ENCODE data around the gene STIM1. TPM values are rescaled to one million over a fixed set of nuclear protein-coding genes. Genes with fewer than 3 reads are reported as not detected.

STIM1 gene
- total RNA-seq, 1 donor from 2014 or later, result 16.5 TPM

GRCh38 chr11:3944198-3944597, 88.7 kb downstream of the STIM1 start:
- no peak overlapping the region for H3K4me3 ChIP-seq (ENCODE audit: low read depth, low read length)
- TF ChIP-seq CTCF (conservative IDR thresholded peaks at IDR 0.05; ENCODE audit: low read depth, low read length), result no peak
- no peak for DNase-seq (ENCODE audit: low read depth)

GRCh38 chr11:3946455-3947017, 91.1 kb downstream of the STIM1 start:
- TF ChIP-seq CTCF (conservative IDR thresholded peaks at IDR 0.05; ENCODE audit: low read depth, low read length), result no peak
- no peak overlapping the region for H3K4me3 ChIP-seq (ENCODE audit: low read depth, low read length)
- DNase-seq (ENCODE audit: low read depth), result no peak

DNA sequence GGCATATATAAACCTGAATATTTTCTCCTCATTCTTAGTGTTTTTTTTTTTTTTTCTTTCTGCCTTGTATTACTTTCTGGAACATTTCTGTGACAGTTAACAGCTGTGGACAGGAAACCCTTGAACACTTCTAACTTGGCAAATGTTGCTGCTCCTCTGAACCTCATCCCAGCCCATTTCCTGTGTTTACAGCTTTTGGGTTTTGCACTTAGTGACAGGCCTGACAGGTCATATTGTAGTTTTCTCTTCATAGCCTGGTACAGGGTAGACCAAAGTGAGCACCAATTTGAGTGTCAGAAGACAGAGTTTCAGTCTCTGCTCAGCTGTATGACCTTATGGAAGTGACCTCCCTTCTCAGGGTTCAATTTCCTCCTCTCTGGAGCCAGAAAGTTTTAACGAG, 91.6 kb downstream of the STIM1 start:
- no peak for DNase-seq (ENCODE audit: low read depth)
- no peak overlapping the region for H3K4me3 ChIP-seq (ENCODE audit: low read depth, low read length)
- TF ChIP-seq CTCF (conservative IDR thresholded peaks at IDR 0.05; ENCODE audit: low read depth, low read length), result no peak

GRCh38 chr11:3949125-3949524, 93.7 kb downstream of the STIM1 start:
- no peak overlapping the region for H3K4me3 ChIP-seq (ENCODE audit: low read depth, low read length)
- no peak for DNase-seq (ENCODE audit: low read depth)
- TF ChIP-seq CTCF (conservative IDR thresholded peaks at IDR 0.05; ENCODE audit: low read depth, low read length), result no peak

GRCh38 chr11:3950996-3951660, 95.7 kb downstream of the STIM1 start:
- TF ChIP-seq CTCF (conservative IDR thresholded peaks at IDR 0.05; ENCODE audit: low read depth, low read length), result no peak
- DNase-seq (ENCODE audit: low read depth), result no peak
- no peak overlapping the region for H3K4me3 ChIP-seq (ENCODE audit: low read depth, low read length)

GRCh38 chr11:3952715-3953114, 97.3 kb downstream of the STIM1 start:
- H3K4me3 ChIP-seq (ENCODE audit: low read depth, low read length), result no peak overlapping the region
- TF ChIP-seq CTCF (conservative IDR thresholded peaks at IDR 0.05; ENCODE audit: low read depth, low read length), result no peak

GRCh38 chr11:3953327-3953726, 97.9 kb downstream of the STIM1 start:
- no peak overlapping the region for H3K4me3 ChIP-seq (ENCODE audit: low read depth, low read length)
- no peak for DNase-seq (ENCODE audit: low read depth)
- no peak for TF ChIP-seq CTCF (conservative IDR thresholded peaks at IDR 0.05; ENCODE audit: low read depth, low read length)

More at GRCh38 chr11:3952715-3953114, 97.3 kb downstream of the STIM1 start:
- no peak for DNase-seq (ENCODE audit: low read depth)
